ENCODE data around the gene CHPF.
A peak's percentile ranks its signal among the peaks of the same experiment; 100 is the strongest.

Gene CHPF

DNA sequence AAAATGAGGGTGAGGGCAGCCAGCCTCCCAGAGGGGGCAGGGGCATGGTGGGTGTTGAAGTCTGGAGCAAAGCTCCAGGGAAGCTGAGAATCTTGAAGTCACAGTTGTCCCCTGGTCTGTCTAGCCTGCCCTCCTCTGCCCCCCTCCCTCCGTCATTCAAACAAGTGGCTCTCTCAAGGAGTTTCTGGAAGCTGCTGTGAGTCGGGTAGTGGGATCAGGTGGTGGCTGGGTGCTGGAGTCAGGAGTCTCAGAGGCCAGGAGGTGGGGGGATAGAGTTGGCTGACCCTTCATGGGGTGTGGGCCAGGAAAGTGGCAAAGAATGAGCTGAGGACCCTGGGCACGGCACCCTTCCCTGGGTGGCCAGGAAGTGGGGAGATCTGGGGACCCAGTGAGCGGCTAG, 29.8 kb downstream of the CHPF start:
- no peak for DNase-seq (ENCODE audit: low spot score)

- DNase-seq (ENCODE audit: low spot score), result no peak
Observed at GRCh38 chr2:219512524-219513216, 30.9 kb downstream of the CHPF start.

DNA sequence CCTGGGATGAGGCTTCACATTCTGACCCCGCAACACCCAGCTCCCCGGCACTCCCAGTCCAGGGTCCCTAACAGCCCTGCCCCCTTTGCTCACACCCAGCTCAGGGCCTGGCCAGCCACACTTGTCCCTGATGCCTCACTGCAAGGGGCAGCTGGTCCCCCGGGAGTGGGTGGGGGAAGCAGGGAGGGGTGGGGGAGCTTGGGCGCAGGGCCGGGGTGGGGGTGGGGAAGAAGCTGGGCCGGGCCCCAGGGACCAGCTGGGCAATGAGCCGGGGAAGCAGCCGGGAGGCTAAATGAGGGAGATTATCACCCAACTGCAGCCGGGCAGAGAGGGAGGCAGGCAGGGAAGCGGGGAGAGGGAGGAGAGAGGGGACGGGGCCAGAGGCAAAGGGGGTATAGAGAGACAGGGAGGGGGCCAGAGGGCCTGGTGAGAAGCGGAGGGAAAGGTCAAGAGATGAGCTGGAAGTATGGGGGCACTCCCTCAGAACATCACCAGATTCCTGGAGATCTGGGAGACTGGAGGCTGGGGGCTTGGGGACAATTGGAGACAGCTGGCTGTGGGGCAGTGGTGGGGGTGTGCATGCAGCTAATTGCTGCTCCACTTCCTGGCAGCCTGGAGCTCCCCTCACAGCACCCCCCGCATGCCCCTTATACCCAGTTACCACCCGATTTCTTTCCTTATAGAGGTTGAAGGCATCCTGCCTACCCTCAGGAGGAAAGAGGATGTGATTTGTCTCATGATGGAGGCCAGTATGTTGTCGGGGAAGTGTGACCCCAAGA, 31.9 kb downstream of the CHPF start:
- no peak for DNase-seq (ENCODE audit: low spot score)

DNA sequence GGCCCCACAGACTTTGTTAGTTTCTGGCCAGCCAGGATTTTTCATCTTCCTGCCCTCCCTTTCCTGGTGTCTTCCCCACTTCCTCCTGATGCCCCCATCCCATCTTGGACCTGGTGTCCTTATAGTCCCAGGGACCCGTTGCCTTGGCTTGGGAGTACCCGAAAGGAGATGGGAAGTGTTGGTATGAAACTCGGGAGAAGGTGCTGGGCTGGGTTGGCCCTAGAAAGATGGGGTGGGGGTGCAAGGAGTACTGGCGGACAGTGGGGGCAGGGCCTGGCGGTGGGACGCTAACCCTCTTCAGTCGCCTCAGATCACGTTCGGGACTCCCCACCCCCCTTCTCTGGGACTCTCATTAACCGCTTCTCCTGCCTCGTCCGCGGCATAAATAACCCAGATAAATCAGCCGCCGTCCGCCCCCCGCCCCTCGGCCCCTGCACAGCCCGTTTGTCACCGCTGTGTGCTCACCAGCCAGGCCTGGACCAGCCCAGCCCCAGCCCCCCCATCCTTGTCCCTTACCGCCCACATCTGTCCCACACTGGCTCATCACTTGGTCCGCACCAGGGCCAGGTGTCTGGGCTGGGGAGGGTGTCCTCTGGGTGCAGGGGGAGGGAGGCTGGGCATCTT, 33.0 kb downstream of the CHPF start:
- DNase-seq (ENCODE audit: low spot score), result no peak

GRCh38 chr2:219509780-219510511, 33.7 kb downstream of the CHPF start:
- no peak for DNase-seq (ENCODE audit: low spot score)

- no peak for DNase-seq (ENCODE audit: low spot score)
Observed at GRCh38 chr2:219508971-219509779, 34.4 kb downstream of the CHPF start.

GRCh38 chr2:219508444-219508734, 35.2 kb downstream of the CHPF start:
- DNase-seq (ENCODE audit: low spot score), result no peak

DNA sequence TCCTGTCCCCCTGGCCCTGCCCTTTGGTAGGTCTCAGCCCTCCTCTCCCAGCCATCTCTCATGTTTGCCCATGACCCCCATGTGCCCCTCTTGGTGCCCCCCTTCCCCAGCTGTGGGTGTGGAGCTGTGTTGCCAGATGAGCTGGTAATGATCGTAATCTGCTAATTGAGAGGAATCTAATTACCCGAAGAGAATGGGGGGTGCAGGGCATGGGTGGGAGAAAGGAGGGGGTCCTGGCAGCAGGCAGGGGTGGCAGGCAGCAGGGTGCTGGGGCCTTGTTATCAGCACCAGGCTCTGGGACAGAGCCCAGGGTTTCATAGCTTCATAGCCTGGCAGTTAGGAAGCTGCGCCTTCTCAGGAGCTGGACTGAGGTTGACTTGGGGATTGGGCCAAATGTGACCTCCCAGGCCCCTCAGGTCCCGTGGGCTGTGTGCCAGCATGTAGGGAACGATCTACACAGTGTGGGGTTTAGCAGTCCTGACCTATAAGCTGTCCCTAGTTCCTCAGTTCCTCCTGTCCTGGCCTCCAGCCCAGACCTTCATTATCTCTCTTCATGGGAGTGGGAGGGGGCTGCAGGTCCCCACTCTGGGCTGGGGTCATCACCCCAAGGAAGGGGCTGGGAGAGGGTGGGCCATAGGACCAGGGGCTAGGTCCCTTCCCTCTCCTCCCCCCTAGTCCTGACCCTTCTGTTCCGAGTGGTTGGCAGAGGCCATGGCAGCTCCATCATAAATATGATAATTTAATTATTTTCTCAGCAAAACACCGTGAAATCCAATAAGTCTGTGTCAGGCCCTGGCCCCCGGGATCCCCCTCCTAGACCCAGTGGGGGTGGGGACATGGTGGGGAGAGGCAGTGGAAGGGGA, 35.8 kb downstream of the CHPF start:
- DNase-seq (ENCODE audit: low spot score), result no peak

- DNase-seq (ENCODE audit: low spot score), result no peak
Observed at GRCh38 chr2:219506802-219507526, 36.6 kb downstream of the CHPF start.

GRCh38 chr2:219506153-219506801, 37.3 kb downstream of the CHPF start:
- no peak for DNase-seq (ENCODE audit: low spot score)

DNA sequence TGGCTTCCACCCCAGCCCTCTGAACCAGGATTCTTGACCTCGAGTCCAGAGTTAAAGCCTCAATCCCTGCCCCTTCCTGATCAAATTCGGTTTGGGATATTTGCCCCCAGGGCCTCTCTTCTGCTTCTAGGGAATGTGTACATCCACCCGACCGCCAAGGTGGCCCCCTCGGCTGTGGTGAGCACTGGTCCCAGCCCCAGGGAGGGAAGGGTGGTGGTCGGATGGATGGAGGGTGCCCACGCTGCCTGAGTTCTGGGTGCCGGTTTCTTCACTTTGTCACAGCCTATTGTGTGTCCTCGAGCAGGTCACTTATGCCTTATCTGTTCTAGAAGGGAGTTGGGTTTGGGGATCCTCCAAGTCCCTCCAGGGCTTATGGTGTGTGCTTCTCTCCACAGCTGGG, 38.0 kb downstream of the CHPF start:
- DNase-seq (ENCODE audit: low spot score), result no peak

DNA sequence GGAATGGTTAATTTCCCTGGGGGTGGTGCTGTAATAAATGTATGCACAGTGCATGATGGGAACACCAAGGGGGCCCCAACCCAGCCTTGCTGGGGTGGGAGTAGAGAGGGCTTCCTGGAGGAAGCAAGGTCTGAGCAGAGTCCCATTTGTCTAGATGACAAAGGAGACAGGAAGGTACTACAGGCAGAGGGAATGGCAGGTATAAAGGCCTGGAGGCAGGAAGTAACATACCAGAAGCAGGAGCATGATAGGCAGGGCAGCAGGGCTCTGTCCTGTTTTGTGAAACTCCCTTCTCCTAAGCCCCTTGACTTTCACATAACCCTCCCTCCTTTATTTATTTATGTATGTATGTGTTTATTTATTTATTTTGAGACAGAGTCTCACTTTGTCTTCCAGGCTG, 41.0 kb downstream of the CHPF start:
- DNase-seq (ENCODE audit: low spot score), result no peak

GRCh38 chr2:219501849-219502248, 41.8 kb downstream of the CHPF start:
- DNase-seq (ENCODE audit: low spot score), result no peak

DNA sequence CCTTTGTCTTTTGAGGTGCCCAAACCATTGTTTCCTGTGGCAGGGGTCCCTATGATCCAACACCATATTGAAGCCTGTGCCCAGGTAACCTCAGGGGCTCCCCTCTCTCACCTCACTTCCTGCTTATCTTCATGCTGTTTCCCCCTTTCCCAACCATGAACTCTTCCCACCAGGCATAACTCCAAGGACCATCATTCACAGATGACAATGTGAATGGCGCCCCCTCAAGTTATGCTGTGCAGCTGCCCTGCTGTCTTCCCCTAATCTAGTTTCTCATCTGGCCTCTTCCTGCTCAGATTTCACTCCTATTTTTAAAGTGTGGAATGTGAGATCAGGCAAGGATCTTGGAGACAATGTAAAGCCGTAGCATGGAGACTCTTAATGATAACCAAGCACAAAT, 43.5 kb downstream of the CHPF start:
- DNase-seq (ENCODE audit: low spot score), result no peak

GRCh38 chr2:219499555-219499954, 44.1 kb downstream of the CHPF start:
- no peak for DNase-seq (ENCODE audit: low spot score)

- no peak for DNase-seq (ENCODE audit: low spot score)
Observed at GRCh38 chr2:219499058-219499307, 44.6 kb downstream of the CHPF start.

GRCh38 chr2:219498280-219499057, 45.1 kb downstream of the CHPF start, which contains the start of gene GMPPA:
GMPPA (plus strand) TSS chr2:219498891; CDS start chr2:219499976, 1,085 bp downstream.
- peak; percentile 95 for DNase-seq (ENCODE audit: low spot score)

- peak; percentile 38 for DNase-seq (ENCODE audit: low spot score)
Observed at GRCh38 chr2:219497495-219498279, 45.9 kb downstream of the CHPF start.

Measured in putamen (tissue), 1 donor.